Fibroblast of lung (primary cell): ENCODE results near the gene FAM110A. TPM values are rescaled to one million over a fixed set of nuclear protein-coding genes. Genes with fewer than 3 reads are reported as not detected.

Source experiments
- DNase-seq, 2 donors: peaks; one replicate each; pipeline versions ENCODE4 v3.0.0 to v3.0.0-alpha.2; 2010; ENCODE audit warnings: low read depth in 2 of 2
- H2AFZ ChIP-seq: 2 replicates; pipeline ENCODE4 v1.5.1; 2012; ENCODE audit warnings: low read length, control low read depth, inconsistent platforms
- H3K27ac ChIP-seq: 2 replicates; pipeline ENCODE4 v1.5.1; 2011; ENCODE audit warnings: low read length, control low read depth; ENCODE audit not compliant: insufficient read depth
- H3K27me3 ChIP-seq: 2 replicates; pipeline ENCODE4 v1.5.1; 2011; ENCODE audit warnings: mild to moderate bottlenecking, low read length; ENCODE audit not compliant: control insufficient read depth, insufficient read depth
- H3K36me3 ChIP-seq: 2 replicates; pipeline ENCODE4 v1.5.1; 2011; ENCODE audit warnings: low read length; ENCODE audit not compliant: control insufficient read depth, insufficient read depth
- H3K4me1 ChIP-seq: 2 replicates; pipeline ENCODE4 v1.5.1; 2011; ENCODE audit warnings: low read length; ENCODE audit not compliant: control insufficient read depth, insufficient read depth; ENCODE audit errors: extremely low read depth
- H3K4me2 ChIP-seq: 2 replicates; pipeline ENCODE4 v1.5.1; 2011; ENCODE audit warnings: low read length, control low read depth; ENCODE audit not compliant: insufficient read depth; ENCODE audit errors: extremely low read depth
- H3K4me3 ChIP-seq, 4 experiments: fragments of 200-600 bp in 1 of 4; sonication (generic) in 1 of 4; replicated peaks in 1 of 4; 2 replicates each; pipeline ENCODE4 v1.5.1; 2011 to 2016; ENCODE audit warnings: low read length in 4 of 4, low read depth in 3 of 4, mild to moderate bottlenecking in 3 of 4, control low read depth in 2 of 4, inconsistent platforms in 1 of 4, mixed read lengths in 1 of 4; ENCODE audit not compliant: insufficient read depth in 1 of 4; ENCODE audit errors: control extremely low read depth in 1 of 4
- H3K79me2 ChIP-seq: 2 replicates; pipeline ENCODE4 v1.5.1; 2012; ENCODE audit warnings: mild to moderate bottlenecking, low read length, inconsistent platforms; ENCODE audit not compliant: control insufficient read depth, insufficient read depth
- H3K9ac ChIP-seq: 2 replicates; pipeline ENCODE4 v1.5.1; 2011; ENCODE audit warnings: mild to moderate bottlenecking, low read length, control low read depth; ENCODE audit not compliant: insufficient read depth
- H3K9me3 ChIP-seq: 2 replicates; pipeline ENCODE4 v1.5.1; 2012; ENCODE audit warnings: low read depth, low read length; ENCODE audit not compliant: control insufficient read depth, insufficient read depth
- H4K20me1 ChIP-seq: 2 replicates; pipeline ENCODE4 v1.5.1; 2011; ENCODE audit warnings: low read length; ENCODE audit not compliant: control insufficient read depth, insufficient read depth; ENCODE audit errors: extremely low read depth
- CTCF ChIP-seq, 2 donors: IDR thresholded peaks in 1 of 2; conservative IDR thresholded peaks in 1 of 2; 1 replicate in 1 of 2; 2 replicates in 1 of 2; pipeline ENCODE4 v1.5.1; 2011 to 2012; ENCODE audit warnings: low read length in 2 of 2, control low read depth in 1 of 2, inconsistent platforms in 1 of 2, low read depth in 1 of 2, mild to moderate bottlenecking in 1 of 2
- EZH2 ChIP-seq: IDR thresholded peaks from 2 replicates; pipeline ENCODE4 v1.5.1; 2012; ENCODE audit warnings: low read length, control low read depth, mild to moderate bottlenecking; ENCODE audit errors: missing control alignments
- polyA plus RNA-seq, 2 donors: library from polyadenylated mRNA; depleted of rRNA in 1 of 2; stranded (reverse) in 1 of 2; unstranded in 1 of 2; fragments of >200 nt; gene quantifications; 2 replicates each; pipeline ENCODE4 v1.2.1, GENCODE V29; 2011 to 2012; ENCODE audit warnings: missing spikeins in 1 of 2
- total RNA-seq: library from RNA; depleted of rRNA; stranded (reverse); fragments of >200 nt; gene quantifications from 2 replicates; pipeline ENCODE4 v1.2.1, GENCODE V29; 2014

FAM110A gene
- total and polyA plus RNA-seq, 2 donors (not counting 1 experiment from before 2014, with no cell fraction given): 1.5 to 1.8 TPM

- Histone ChIP-seq H3K27ac (no peak overlapping the region), H3K9ac (no peak overlapping the region), H2AFZ (no peak overlapping the region), H3K36me3 (no peaks in the 10 kb centered on the region), H3K79me2 (no peaks in the 10 kb centered on the region), H3K4me3 (no peak overlapping the region), H3K4me1 (peaks cover 5% of the 10 kb centered on the region), H4K20me1 (no peaks in the 10 kb centered on the region), H3K9me3 (no peaks in the 10 kb centered on the region), H3K4me2 (no peak overlapping the region), H3K27me3 (no peaks in the 10 kb centered on the region)
- no peak for DNase-seq
- TF ChIP-seq EZH2 (no peak), CTCF (conservative IDR thresholded peaks at IDR 0.05 in 1 of 2, IDR thresholded peaks at IDR 0.05 in 1 of 2; ENCODE audit: low read depth in 1 of 2, low read length in 2 of 2) (no peak)
These were observed 20.0 kb downstream of the FAM110A start for GRCh38 chr20:853406-853996.

GRCh38 chr20:854601-855000, 21.1 kb downstream of the FAM110A start:
- Histone ChIP-seq H3K79me2 (no peaks in the 10 kb centered on the region), H4K20me1 (no peaks in the 10 kb centered on the region), H3K9ac (no peak overlapping the region), H3K4me3 (no peak overlapping the region), H3K4me1 (peaks cover 5% of the 10 kb centered on the region), H2AFZ (no peak overlapping the region), H3K36me3 (no peaks in the 10 kb centered on the region), H3K4me2 (no peak overlapping the region), H3K9me3 (no peaks in the 10 kb centered on the region), H3K27me3 (no peaks in the 10 kb centered on the region), H3K27ac (no peak overlapping the region)
- no peak for TF ChIP-seq CTCF (conservative IDR thresholded peaks at IDR 0.05 in 1 of 2, IDR thresholded peaks at IDR 0.05 in 1 of 2; ENCODE audit: low read depth in 1 of 2, low read length in 2 of 2)
- TF ChIP-seq EZH2: no peak
- no peak for DNase-seq

- no peaks in the 10 kb centered on the region for H3K9me3 ChIP-seq
- H3K4me1 ChIP-seq: peaks cover 5% of the 10 kb centered on the region
- no peaks in the 10 kb centered on the region for H3K36me3 ChIP-seq
- H2AFZ ChIP-seq: no peak overlapping the region
- DNase-seq: peak in 1 of 2 donors; percentile 50
- no peaks in the 10 kb centered on the region for H3K79me2 ChIP-seq
- H3K9ac ChIP-seq: no peak overlapping the region
- no peak for TF ChIP-seq CTCF (conservative IDR thresholded peaks at IDR 0.05 in 1 of 2, IDR thresholded peaks at IDR 0.05 in 1 of 2; ENCODE audit: low read depth in 1 of 2, low read length in 2 of 2)
- no peak for TF ChIP-seq EZH2
- no peak overlapping the region for H3K4me3 ChIP-seq
- no peaks in the 10 kb centered on the region for H3K27me3 ChIP-seq
- no peak overlapping the region for H3K27ac ChIP-seq
- no peaks in the 10 kb centered on the region for H4K20me1 ChIP-seq
- no peak overlapping the region for H3K4me2 ChIP-seq
These were observed 22.2 kb downstream of the FAM110A start for GRCh38 chr20:855466-856360.
